ENCODE results near the gene HGD. TPM values are rescaled to one million over a fixed set of nuclear protein-coding genes. Genes with fewer than 3 reads are reported as not detected.
"Not testable (repeated sequence)": the region's sequence is repeated elsewhere in the genome, so short reads cannot be mapped to it uniquely, and the experiment has no call there.

Gene HGD
- total RNA-seq, 1 experiment from 2014 or later, result 0.06 TPM

DNA sequence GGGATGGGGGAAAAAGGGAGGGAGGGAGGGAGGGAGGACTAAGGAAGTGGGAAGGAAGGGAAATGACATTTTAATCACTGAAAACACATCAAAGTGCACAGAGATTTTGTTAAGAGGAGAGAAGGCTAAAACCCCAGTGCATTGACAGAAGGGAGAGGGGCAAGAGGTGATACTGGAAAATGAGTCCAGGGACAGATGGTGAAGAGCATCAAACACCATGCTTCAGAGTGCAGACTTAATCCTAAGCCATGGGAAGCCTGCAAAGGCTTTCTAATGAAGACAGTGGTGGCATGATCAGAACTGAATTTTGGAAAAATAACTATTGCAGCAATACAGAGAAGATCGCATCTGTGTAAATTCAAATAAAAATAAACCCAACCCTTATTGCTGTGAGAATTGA is 41.8 kb downstream of the HGD start:
- DNase-seq (ENCODE audit: low read depth), result no peak

DNA sequence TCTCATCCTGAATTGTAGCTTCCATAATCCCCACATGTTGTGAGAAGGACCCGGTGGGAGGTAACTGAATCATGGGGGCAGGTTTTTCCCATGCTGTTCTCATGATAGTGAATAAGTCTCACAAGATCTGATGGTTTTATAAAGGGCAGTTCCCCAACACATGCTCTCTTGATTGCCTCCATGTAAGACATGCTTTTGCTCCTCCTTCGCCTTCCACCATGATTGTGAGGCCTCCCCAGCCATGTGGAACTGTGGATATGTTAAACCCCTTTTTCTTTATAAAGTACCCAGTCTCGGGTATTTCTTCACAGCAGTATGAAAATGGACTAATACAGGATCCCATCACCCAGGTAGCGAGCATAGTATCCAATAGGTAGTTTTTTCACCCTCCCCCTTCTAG is 43.2 kb downstream of the HGD start:
- DNase-seq (ENCODE audit: low read depth), result not testable (repeated sequence)

DNA sequence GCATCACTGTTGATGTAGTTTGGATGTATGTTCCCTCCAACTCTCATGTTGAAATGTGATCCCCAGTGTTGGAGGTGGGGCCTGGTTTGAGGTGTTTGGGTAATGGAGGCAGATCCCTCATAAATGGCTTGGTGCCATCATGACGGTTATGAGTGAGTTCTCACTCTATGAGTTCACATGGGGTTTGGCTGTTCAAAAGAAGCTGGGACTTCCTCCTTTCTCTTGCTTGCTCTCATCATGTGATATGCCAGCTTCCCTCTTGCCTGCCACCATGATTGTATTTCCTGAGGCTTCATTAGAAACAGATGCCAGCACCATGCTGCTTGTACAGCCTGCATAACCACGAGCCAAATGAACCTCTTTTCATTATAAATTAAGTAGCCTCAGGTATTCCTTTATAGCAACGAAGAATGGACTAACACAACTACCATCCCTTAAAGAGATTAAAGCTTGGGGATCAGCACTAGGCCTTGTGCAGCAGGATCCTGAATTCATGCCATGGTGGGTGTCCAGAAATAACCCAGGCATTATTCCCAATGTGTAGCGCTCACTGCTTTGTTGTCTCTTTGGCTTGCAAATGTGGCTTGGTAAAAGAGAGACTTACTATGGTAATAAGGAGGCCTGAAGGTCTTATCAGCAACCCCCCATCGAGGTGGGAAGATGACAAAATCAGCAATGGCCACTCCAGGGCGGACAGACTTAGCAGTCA is 44.0 kb downstream of the HGD start:
- no peak for DNase-seq (ENCODE audit: low read depth)

DNA sequence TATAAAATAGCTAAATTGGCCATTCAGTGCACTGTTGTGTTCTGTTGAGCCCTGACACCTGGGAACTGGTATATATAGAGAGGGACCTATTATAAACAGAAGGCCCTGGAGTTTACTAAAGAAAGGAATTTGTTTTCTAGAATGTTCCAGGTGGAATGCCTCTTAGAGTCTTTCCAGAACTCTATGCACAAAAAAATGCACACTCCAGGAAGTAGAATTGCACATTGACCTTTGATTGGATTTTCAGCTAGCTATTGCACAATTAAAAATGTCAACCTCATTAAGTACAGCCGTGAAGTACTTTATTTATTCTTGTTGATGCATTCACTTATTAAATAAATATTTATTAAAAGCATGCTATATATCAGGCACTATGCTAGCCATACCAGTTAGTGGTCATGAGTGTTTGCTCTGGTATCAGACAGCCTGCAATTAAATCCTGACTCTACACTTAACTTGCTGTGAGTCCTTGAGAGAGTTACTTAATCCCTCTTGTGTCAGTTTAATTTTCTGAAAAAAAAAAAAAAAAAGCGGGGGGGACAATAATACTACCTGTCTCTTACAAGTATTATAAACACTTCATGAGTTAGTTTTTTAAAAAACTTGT is 45.1 kb downstream of the HGD start:
- DNase-seq (ENCODE audit: low read depth), result no peak

DNA sequence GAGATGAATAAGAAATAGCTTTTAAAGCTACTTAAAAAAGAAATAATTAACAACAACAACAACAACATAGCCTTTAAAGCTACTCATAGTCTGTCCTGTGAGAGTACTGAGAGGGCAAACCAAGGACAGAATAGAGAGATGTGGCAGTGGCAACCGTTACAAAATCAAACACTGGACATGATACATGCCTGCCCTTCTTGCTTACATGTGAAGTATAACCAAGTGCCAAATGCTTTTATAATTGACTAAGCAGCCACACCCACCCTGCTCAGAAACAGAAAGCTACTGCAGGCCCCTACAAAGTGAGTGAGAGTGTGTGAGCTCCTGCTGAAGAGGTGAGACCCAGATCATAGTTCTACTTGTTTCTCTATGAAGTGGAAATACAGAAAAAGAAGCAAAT is 47.5 kb downstream of the HGD start:
- DNase-seq (ENCODE audit: low read depth), result no peak

DNA sequence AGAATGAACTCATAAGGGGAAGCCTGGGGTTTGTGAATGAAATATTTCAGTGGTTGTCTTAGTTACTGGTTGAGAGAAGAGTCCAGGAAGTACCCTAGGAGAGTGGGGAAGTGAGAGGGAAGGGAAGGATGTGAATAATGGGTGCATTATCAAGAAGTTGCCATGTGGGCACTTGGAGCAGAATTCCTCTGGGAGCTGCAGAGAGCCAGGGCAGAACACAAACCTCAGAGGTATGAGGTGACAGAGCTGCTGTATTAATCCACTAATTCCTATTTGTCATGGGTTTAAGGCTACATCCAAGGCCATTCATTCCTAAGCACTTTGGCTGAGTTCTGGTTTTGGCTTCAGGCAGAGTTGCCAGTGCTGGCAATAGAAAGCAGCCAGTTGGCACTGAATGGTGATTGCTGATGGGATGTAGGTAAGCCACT is 56.9 kb downstream of the HGD start:
- no peak for DNase-seq (ENCODE audit: low read depth)

DNA sequence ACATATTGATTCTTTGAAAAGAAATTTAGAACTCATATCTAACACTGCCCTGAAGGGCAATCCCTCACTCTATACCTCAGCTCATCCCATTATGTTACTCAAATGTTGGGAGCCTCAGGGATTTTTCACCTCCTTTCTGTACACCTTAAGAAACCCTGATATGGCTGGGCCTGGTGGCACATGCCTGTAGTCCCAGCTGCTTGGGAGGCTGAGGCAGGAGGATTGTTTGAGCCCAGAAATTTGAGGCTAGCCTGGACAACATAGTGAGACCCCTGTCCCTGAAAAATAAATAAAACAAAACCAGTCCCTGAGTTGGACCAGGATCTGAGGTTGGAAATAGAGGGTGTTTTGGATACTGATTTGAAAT is 58.3 kb downstream of the HGD start:
- DNase-seq (ENCODE audit: low read depth), result no peak

DNA sequence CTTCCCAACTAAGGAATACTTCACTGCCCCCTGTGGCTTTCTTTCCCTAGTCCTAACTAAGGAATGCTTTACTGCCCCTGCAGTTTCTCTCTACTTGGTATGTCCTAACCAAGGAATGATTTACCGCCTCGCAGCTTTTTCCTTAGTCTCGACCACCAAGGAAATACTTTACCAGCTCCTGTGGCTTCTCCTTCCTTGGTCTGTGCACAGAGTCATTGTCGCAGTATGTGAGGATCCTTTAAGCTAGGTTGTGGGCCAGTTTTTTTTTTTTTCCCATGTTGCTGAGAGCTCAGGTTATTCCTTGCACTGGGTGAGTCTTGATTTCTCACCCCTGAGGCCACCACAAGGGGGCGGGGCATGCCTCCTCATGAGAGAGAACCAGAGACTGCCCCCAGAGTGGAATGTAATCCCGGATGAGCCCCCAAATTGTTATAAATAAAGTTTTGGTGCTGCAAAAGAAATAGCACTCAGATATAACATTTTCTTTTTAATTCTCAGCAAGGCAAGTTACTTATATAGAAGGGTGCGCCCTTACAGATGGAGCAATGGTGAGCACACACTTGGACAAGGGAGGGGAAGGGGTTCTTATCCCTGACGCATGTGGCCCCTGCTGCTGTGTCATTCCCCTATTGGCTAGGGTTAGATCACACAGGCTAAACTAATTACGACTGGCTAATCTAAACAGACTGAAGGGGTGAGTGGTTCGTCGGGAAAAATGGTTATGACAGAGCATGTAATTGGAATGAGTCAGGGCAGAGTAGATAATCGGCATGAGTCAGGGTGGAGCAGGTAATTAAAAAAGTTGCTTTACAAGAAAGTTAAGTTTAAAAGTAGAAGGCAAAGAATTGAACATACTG is 58.9 kb downstream of the HGD start:
- peak; percentile 41 for DNase-seq (ENCODE audit: low read depth)

DNA sequence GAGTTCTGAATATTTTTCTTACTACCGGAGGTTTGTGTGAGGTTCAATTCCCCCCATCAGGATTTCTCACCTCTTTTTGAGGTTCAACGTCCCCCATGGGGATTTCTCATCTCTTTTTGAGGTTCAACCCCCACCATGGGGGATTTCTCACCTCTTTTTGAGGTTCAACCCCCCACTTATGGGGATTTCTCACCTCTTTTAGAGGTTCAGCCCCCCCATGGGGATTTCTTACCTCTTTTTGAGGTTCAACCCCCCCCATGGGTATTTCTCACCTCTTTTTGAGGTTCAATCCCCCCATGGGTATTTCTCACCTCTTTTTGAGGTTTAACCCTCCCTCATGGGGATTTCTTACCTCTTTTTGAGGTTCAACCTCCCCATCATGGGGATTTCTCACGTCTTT is 59.6 kb downstream of the HGD start:
- no peak for DNase-seq (ENCODE audit: low read depth)

DNA sequence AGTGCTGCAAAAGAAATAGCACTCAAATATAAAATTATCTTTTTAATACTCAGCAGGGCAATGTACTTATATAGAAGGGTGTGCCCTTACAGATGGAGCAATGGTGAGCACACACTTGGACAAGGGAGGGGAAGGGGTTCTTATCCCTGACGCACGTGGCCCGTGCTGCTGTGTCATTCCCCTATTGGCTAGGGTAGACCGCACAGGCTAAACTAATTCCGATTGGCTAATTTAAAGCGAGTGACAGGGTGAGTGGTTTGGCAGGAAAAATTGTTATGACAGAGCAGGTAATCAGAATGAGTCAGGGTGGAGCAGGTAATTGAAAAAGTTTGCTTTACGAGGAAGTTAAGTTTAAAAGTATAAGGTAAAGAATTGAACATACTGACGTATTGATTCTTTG is 65.3 kb downstream of the HGD start:
- not testable (repeated sequence) for DNase-seq (ENCODE audit: low read depth)

DNA sequence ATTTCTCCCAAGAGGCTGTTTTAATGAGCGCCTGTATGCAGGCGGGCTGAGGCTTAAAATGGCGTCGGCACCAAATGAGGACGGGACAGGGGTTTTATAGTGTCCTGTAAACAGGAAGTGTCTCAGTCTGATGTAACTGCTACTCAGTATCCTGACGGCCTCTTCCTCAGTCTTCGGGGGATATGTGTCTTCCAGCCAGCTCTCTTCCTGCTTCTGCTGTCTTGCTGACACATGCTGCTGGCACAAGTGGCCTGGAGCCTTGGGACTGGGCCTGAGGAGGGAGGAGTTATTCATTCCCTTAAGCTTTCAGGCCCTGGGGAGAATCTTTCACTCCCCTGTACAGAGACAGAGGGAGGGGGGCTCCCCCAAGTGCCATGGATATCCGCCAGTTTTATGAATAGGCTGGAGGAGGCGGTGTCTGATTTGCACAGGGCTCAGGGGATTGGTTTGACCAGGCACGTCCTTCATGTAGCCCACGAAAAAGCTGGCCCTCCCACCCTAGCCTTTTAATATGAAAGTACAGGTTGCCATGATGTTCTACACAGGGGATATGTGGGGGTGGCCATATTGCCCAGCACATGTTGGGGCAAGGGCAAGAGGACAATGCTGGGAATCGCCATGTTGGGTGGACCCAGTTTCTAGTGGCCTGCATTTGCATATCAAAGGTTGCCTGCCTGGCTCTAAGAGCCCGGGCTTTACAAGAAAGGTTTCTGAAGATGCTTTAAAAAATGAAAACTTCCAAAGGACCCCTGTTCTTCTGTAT is 66.0 kb downstream of the HGD start:
- peak; percentile 12 for DNase-seq (ENCODE audit: low read depth)

DNA sequence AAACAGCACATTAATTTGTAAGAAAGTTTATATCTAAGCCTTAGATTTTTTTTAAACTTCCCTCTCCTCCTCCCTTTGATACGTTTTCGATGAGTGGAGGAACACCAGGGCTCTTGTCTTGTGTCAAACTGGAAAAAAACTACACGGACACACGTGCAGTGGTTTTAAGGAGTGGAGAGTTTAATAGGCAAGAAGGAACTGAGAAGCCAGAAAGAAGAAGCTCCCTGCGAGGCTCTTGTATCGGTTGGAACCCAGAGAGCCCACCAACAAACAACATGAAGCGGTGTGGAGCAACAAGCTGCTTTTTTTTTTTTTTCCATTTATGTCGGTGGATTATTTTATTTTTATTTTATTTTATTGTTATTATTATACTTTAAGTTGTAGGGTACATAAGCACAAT is 67.3 kb downstream of the HGD start:
- no peak for DNase-seq (ENCODE audit: low read depth)

DNA sequence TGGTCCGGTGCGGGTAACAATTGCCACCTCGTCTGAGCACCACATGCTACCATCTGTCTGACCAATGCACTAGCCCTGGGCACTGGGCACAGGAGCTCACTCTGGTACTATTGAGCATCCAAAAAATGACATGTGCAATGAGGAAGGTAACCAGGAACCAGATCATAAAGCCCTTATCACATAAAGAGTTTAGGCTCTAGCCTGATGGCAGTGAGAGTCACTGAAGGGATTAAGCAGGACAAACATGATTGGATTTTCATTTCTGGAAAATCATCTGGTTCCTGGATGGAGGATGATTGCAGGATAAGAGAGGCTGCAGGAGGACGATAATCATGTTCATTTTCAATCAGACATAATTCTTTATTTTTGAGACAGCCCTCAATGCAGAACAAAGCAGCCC is 73.5 kb downstream of the HGD start:
- DNase-seq (ENCODE audit: low read depth), result no peak

DNA sequence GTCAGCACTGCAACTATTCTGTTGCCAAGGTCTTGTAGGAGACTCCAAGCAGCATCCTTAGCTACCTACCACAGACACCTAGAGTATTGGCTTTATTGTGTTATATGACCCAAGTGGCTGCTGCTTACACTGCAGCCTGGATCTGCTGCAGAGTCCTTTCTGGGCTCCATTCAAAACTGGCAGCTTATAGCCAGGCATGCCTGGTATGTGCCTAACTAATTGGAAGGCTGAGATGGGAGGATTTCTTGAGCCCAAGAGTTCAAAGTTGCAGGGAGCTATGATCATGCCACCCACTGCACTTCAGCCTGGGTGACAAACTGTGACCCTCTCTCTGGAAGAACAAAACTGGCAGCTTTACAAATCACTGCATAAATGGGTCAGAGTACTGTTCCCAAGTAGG is 77.3 kb downstream of the HGD start:
- DNase-seq (ENCODE audit: low read depth), result no peak

DNA sequence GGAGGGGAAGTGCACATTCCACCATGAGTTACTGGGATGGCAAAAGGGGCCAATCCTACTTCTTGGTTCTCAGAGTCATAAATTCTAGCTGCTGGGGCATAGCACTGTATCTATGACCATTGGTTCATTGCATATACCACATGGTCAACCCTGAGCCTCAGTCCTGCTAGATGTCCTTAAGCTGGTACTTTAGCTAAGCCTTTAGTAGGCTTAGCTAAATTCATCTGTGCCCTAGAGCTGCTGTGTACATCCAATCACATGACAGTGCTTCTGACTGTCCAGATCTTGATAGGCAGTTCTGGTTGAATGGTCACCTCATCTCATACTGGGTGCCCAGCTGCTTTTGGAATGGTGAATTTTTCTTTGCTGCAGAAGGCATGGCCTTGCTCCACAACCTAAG is 77.7 kb downstream of the HGD start:
- no peak for DNase-seq (ENCODE audit: low read depth)

DNA sequence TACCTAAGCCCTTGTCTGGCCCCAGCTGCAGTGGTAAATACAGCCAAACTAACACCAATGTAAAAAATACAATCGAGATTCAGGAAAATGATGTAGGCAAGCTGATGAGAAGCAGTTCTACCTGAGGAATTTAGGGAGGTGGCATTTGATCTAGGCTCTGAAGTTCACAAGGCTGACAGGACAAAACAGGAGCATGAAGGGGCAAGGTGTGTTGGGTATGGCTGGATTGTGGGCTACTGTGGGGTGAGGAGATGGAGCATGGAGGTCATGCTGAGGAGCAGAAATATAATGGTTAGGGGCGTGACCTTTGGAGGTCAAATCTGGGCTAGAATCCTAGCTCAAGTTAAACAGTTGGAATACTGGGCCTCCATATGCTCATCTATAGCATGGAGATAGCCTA is 79.4 kb downstream of the HGD start:
- no peak for DNase-seq (ENCODE audit: low read depth)

DNA sequence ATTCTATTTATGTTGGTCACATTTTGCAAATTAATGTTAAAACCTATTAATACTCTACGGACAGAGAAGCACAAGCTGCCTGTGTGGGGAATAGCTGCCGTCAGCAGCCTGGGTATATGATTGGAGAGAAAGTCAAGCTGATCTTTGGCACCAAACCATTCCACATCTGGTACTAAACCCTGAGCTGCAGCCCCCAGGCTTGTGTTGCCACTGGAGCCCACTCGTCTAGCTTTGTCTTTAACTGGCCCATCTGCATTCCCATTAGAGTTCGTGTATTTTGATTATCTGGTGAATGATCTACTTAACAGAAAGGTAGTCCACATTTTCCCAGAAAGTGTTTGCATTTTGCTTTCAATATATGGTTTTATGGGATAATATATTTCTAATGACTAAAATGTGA is 80.5 kb downstream of the HGD start:
- DNase-seq (ENCODE audit: low read depth), result no peak

DNA sequence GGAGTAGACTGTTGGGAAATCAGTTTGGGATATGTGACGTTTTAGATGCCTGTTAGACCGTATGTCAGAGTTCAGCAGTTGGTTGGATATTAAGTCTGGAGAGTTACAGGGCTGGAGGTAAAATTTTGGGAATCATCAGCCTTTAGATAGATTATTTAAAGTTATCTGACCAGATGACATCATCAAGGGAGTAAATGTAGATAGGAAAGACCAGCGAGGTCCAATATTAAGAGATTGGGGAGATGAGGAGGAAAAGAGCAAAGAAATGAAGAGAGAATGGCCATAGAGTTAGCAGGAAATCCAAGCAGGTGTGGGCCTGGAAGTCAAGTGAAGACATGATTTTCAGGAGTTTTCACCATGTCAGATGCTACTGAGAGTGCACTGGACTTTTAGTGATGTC is 82.8 kb downstream of the HGD start:
- no peak for DNase-seq (ENCODE audit: low read depth)

DNA sequence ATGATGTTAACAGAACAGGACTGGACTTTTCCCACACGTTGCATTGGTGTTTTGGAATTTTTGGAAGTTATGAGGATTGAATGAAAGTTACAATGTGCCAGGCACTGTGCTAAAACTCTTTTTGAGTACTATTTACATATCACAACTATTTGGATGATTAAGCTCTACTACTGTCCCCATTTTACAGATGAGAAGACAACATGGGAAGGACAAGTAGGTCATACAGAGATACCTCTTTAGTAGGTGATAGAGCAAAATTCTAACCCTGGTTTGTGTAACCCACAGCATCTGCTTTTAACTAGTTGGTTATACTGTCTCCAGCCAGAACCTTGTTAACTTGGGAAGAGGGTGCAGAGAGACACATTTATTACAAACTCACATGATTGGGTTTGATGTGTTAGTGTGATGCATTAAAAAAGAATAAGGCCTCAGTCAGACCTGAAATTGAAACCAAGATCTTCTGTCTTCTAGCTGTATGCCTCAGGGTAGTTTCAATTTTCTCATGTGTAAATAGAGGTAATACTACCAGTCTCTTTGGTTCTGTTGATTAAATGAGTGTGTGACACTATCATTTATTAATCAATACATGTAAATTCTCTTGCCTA is 84.5 kb downstream of the HGD start:
- no peak for DNase-seq (ENCODE audit: low read depth)

DNA sequence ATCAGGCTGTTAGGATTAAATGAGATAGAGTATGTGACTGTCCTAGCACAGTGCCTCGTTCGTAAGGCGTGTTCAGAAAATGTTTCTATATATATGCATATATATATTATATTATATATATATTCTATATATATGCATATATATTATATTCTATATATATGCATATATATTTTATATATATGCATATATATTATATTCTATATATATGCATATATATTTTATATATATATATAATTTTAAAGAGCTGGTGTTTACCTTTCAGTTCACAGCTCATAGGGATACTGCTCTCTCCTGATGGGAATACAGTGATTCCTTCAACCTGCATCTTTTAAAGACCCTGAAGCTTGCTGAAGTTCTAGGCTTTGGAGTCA is 85.2 kb downstream of the HGD start:
- DNase-seq (ENCODE audit: low read depth), result no peak

DNA sequence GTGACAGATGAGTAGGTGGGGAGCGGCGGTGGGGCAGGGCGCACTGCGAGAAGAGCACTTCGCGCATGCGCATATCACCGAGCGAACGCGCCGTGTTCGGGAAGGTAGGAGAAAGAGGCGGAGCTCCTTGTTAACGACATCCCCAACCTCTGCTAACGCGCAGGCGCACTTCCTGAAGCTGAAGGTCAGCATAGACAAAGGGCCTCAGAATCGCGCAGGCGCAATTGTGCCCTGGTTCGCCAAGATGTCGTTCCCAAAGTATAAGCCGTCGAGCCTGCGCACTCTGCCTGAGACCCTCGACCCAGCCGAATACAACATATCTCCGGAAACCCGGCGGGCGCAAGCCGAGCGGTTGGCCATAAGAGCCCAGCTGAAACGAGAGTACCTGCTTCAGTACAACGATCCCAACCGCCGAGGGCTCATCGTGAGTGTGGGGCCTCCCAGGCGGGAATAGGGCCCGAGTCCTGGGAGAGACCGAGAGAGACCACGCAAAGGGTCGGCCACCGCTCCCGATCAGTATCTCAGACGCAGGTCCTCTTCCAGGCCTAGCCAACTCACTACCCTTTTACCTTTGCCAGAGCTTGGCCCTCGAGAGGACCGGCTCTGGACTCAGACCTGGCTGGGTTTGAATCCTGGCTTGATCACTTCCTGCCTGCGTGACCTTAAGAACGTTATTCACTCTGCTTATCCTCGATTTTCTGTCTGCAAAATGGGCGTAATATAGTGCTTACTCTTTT is 85.8 kb downstream of the HGD start, which contains the start of gene NDUFB4:
TSS of gene NDUFB4 (plus strand) at position 221 of the 737 bp plus-strand sequence. CDS start at position 245, 24 bp downstream.
- DNase-seq (ENCODE audit: low read depth), result peak; percentile 98

Data from LHCN-M2 (cell line).